ENCODE measurements around the gene P2RY8. TPM values are rescaled to one million over a fixed set of nuclear protein-coding genes. Genes with fewer than 3 reads are reported as not detected.

The P2RY8 gene
- total and polyA plus RNA-seq, 2 of the 4 experiments (the other 2 are of a cell fraction): not detected

DNA sequence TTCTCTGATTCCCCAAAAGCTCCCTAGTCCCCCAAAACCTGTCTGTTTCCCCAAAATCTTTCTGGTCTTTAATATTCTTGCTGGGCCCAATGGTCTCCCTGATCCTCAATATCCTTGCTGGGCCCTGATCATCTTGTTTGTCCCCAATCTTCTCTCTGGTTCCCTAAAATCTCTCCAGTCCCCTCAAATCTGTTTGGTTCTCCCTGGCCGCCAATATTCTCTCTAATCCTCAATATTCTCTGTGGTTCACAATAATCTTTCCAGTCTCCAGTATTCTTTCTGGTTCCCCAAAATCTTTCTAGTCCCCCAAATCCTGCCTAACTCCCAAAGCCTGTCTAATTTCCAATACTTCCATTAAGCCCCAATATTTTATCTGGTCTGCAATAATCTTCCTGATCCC is 18.5 kb downstream of the P2RY8 start:
- H2AK9ac ChIP-seq (replicated peaks; ENCODE audit: low read depth, low read length, poor library complexity): no peak overlapping the region
- H2AK5ac ChIP-seq (ENCODE audit: low read depth, low read length): no peak overlapping the region
- ATAC-seq (ENCODE audit: low read depth) (no peak), DNase-seq (no peak)
- no peaks in the 10 kb centered on the region for H3K4me1 ChIP-seq (ENCODE audit: control insufficient read depth, insufficient read depth, low read length)
- no peak overlapping the region for H3K4me3 ChIP-seq (ENCODE audit: insufficient read depth, low read depth, low read length)
- CTCF ChIA-PET: no interaction called here
- no peak overlapping the region for H3K4ac ChIP-seq (ENCODE audit: low read depth, low read length)
- peaks cover 21% of the 10 kb centered on the region for H3K9me3 ChIP-seq (ENCODE audit: control insufficient read depth, insufficient read depth, low read length)
- no peaks in the 10 kb centered on the region for H3K9me1 ChIP-seq (ENCODE audit: insufficient read depth, low read length)
- dilution Hi-C loops (cut with HindIII; ENCODE audit: low sequenced_read_pairs, unreplicated experiment) (no loop called here), in situ Hi-C loops (cut with MboI; ENCODE audit: low sequenced_read_pairs) (no loop called here), intact Hi-C loops (cut with micrococcal nuclease) (no loop called here)
- H3K4me2 ChIP-seq (ENCODE audit: low read depth, low read length): no peak overlapping the region
- no peak overlapping the region for H4K5ac ChIP-seq (ENCODE audit: low read depth, low read length)
- no peak overlapping the region for H3K14ac ChIP-seq (replicated peaks; ENCODE audit: low read depth, low read length)
- H3K23ac ChIP-seq (ENCODE audit: low read depth, low read length): no peak overlapping the region
- no peaks in the 10 kb centered on the region for H3K79me1 ChIP-seq (ENCODE audit: low read depth in 1 of 2, low read length in 2 of 2)
- TF ChIP-seq RFX5 (IDR thresholded peaks at IDR 0.05; ENCODE audit: low read depth, low read length) (no peak), BHLHE40 (IDR thresholded peaks at IDR 0.05; ENCODE audit: low read depth, low read length) (no peak), POLR2A (IDR thresholded peaks at IDR 0.05; ENCODE audit: low read depth, low read length) (no peak), MXI1 (IDR thresholded peaks at IDR 0.05; ENCODE audit: borderline replicate concordance, low read depth, low read length) (no peak), FOS (IDR thresholded peaks at IDR 0.05; ENCODE audit: low read depth, low read length) (no peak), RAD21 (IDR thresholded peaks at IDR 0.05; ENCODE audit: low read length) (no peak), SMC3 (IDR thresholded peaks at IDR 0.05; ENCODE audit: low read depth, low read length) (no peak), NFE2L2 (IDR thresholded peaks at IDR 0.05; ENCODE audit: low read depth, low read length) (no peak), MAZ (IDR thresholded peaks at IDR 0.05; ENCODE audit: borderline replicate concordance, low read depth, low read length) (no peak), CEBPB (IDR thresholded peaks at IDR 0.05; ENCODE audit: low read depth, low read length) (no peak), CHD1 (IDR thresholded peaks at IDR 0.05; ENCODE audit: low read depth, low read length) (no peak), MAFK (IDR thresholded peaks at IDR 0.05; ENCODE audit: low read depth, low read length) (no peak), CTCF (conservative IDR thresholded peaks at IDR 0.05; ENCODE audit: low read depth, low read length) (no peak)
- TF ChIP-seq, protein P1, sequence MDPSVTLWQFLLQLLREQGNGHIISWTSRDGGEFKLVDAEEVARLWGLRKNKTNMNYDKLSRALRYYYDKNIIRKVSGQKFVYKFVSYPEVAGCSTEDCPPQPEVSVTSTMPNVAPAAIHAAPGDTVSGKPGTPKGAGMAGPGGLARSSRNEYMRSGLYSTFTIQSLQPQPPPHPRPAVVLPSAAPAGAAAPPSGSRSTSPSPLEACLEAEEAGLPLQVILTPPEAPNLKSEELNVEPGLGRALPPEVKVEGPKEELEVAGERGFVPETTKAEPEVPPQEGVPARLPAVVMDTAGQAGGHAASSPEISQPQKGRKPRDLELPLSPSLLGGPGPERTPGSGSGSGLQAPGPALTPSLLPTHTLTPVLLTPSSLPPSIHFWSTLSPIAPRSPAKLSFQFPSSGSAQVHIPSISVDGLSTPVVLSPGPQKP (IDR thresholded peaks at IDR 0.05; ENCODE audit: borderline replicate concordance, low read depth, low read length): no peak
- TF ChIP-seq, protein P2, sequence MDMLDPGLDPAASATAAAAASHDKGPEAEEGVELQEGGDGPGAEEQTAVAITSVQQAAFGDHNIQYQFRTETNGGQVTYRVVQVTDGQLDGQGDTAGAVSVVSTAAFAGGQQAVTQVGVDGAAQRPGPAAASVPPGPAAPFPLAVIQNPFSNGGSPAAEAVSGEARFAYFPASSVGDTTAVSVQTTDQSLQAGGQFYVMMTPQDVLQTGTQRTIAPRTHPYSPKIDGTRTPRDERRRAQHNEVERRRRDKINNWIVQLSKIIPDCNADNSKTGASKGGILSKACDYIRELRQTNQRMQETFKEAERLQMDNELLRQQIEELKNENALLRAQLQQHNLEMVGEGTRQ (IDR thresholded peaks at IDR 0.05; ENCODE audit: low read depth, low read length): no peak
- no peaks in the 10 kb centered on the region for H3K27me3 ChIP-seq (ENCODE audit: control insufficient read depth, insufficient read depth, low read length)
- H4K8ac ChIP-seq (ENCODE audit: low read depth in 2 of 2, low read length in 2 of 2): no peak overlapping the region
- H3K9ac ChIP-seq (ENCODE audit: low read depth, low read length): no peak overlapping the region
- WGBS, 2 experiments (ENCODE audit: extremely low coverage in 2 of 2, insufficient read length in 1 of 2): 83% methylated on average over 1 of the region's 1 CpG; no CpG with 5 or more reads in 1 of the 2 experiments
- no peak overlapping the region for H2BK5ac ChIP-seq (ENCODE audit: low read depth, low read length, poor library complexity, severe bottlenecking)
- H3K27ac ChIP-seq (ENCODE audit: insufficient read depth, low read length): no peak overlapping the region
- H2BK15ac ChIP-seq (ENCODE audit: low read depth, low read length): no peak overlapping the region
- H3K56ac ChIP-seq (ENCODE audit: extremely low read depth, insufficient read depth, low read length): no peak overlapping the region
- BruUV-seq (replicated peaks): no TSS peak
- H4K91ac ChIP-seq (ENCODE audit: insufficient read depth, low read depth, low read length): no peak overlapping the region
- H3K18ac ChIP-seq (ENCODE audit: low read depth, low read length): no peak overlapping the region
- POLR2A ChIA-PET (ENCODE audit: unreplicated experiment): no interaction called here
- H2AFZ ChIP-seq (replicated peaks; ENCODE audit: low read length, poor library complexity): no peak overlapping the region
- H2BK20ac ChIP-seq (ENCODE audit: low read depth, low read length): no peak overlapping the region
- no peaks in the 10 kb centered on the region for H4K20me1 ChIP-seq (ENCODE audit: insufficient read depth, low read length)
- H2BK120ac ChIP-seq (ENCODE audit: low read depth, low read length): no peak overlapping the region
- H3K36me3 ChIP-seq (ENCODE audit: control insufficient read depth, insufficient read depth, low read length): no peaks in the 10 kb centered on the region
